Stimulated activated CD8-positive, alpha-beta memory T cell treated with anti-CD3 and anti-CD28 coated beads, Interleukin-12 subunit alpha, Interleukin-12 subunit beta, amount 100 ng/mL, for 4 hours (primary cell): ENCODE results near the gene PLCD1.
A peak's percentile ranks its signal among the peaks of the same experiment; 100 is the strongest.

Experiments used
- DNase-seq: peaks from one replicate; pipeline ENCODE4 v3.0.0-alpha.2; 2020; ENCODE audit warnings: low read depth

The PLCD1 gene

DNA sequence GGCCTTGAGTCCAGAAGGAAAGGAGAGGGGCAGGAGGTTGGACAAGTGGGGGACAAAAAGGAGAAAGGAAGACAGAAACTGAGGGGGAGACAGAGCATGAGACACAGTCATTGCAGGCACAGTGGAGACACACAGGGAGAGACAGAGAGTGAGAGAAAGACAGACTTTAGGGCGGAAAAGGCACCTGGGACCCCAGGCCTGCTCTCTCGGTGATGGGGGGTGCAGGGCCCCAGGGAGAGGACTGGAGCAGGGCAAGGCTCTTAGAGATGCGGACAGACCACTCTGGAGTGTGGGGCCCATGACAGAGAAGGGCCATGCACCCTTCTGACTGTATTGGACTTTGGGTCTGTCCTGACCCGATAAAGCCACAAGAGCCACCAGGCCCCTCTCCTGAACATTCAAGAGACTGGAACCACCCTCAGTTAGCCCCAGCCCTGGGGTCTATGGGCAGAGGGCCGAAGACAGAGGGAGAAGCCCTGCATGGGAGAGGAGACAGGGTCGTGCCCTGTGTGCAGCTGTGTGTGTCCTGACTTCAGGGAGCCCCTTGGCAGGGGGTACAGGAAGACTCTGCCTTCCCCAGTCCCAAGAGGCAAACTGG is 12.5 kb downstream of the PLCD1 start:
- no peak for DNase-seq

- DNase-seq = no peak
These were observed 13.0 kb downstream of the PLCD1 start for GRCh38 chr3:38016410-38016809.

- DNase-seq = no peak
These were observed 13.5 kb downstream of the PLCD1 start for GRCh38 chr3:38015984-38016383.

DNA sequence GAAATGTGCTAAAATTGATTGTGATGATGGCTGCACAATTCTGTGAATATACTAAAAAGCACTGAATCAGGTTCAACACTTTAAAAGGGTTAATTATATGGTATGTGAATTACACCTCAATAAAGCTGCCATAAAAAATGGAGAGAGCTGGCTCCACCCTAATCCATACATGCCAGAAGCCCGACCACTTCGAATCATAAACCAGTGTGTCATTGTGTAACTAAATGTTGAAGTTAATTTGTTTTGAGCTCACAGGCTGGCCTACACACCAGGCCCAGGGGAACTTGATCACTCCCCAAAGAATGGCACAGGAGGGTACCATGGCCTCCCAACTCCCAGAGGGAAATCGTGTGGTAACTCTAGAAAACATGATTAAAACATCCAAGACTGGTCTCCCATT is 14.0 kb downstream of the PLCD1 start:
- DNase-seq = no peak

DNA sequence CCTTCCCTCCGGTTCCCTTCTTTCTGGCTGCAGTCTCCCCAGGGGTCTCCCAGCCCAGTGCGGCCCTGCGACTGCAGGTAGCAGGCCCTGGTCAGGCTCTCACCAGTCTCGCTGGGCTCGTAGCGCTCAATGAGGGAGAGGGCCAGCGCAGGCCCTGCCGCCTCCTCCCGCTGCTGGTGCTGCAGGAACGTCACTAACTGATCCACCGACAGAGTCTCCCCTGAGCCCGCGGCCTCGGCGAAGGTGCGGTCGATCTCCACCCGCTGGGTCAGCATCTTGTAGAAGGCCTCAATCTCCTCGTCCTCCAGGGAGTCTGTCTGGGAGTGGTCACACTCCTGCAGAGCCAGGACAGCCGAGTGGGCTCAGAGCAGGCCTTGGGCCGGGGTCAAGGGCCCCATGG is 18.3 kb downstream of the PLCD1 start:
- no peak for DNase-seq

DNA sequence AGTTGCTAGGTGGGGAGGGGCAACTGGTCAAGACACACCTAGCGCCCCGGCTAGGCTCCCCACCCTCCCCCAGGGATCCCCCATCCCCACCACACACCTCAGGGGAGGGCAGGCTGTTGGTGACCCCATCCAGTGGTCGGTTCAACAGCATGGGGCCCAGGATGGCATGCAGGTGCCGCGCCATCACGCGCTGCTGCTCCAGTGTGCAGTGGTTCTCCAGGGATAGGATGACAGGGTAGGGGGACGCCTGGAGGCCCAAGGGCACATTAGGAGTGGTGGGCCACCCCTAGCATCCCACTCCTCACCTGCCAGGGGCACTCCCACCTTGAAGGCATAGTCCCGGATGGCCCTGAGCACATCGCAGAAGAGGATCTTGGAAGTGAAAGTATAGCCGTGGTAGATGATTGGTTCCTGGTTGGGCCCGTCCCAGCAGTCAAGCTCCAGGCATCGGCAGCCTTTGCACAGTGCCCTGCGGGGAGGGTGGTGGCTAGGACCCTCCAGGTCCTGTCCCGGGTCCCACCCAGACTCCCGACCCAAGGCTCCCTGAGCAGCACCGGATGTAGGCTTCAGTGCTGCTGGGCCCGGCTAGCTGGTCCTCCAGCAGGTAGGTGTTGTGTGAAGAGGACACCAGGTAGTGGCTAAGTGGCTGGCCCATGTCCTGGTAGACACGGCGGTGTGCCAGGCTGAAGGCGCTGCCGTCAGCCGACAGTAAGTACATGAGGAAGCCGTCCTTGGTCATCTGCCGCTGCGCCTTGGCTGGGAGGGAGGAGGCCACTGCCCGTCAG is 19.4 kb downstream of the PLCD1 start:
- no peak for DNase-seq

DNA sequence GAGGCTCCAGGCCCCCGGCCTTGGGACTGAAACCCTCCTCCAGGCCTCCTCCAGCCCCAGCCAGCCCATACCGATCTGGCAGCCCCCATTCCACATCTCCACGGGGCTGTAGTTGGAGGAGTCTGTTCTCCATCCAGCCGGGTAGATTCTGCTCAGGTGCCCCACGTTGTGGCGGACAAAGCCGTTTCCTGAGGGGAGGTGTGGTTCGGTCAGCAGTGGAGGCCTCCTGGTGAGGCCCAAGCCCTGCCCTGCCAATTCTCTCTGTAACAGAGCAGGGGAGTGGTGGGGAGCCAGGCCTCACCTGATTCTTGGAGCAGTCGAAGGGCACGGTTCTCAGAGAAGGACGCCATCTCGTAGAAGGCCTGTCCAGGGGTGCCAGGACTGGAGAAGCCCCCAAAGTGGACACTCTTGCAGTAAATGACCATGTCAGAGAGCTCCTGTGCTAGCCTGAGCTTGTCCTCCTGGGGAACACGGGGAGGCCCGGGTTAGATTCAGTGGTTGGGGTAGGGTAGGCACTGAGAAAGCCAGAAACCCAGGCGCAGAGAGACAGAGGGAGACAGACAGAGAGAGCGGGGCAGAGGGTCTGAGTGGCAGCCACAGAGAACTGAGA is 20.4 kb downstream of the PLCD1 start:
- DNase-seq = no peak

DNA sequence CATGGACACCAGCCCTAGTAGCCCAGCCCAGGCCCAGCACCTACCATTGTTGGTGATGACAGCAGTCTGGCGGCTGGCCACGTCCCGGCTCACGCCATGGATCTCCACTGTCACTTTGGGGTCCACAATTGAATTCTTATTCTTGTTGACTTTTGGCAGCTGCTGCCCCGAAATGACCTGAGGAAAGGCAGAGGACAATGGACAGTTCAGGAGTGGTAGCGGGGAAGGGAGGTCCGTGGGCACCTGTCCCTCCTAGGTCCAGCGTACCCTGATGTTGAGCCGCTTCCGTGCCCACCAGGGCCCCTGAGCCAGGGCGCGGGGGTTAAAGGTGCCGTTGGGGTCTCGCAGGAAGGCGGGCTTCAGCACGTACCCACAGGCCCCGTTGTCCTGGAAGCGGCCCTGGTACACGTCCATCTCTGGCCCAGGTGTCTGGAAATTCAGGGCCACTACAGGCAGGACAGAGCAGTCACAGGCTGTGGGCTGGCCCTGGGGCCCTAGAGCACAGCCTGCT is 21.2 kb downstream of the PLCD1 start:
- DNase-seq = no peak

- no peak for DNase-seq
These were observed 21.7 kb downstream of the PLCD1 start for GRCh38 chr3:38007754-38008090.

- DNase-seq = no peak
These were observed 22.9 kb downstream of the PLCD1 start for GRCh38 chr3:38006445-38006995.

DNA sequence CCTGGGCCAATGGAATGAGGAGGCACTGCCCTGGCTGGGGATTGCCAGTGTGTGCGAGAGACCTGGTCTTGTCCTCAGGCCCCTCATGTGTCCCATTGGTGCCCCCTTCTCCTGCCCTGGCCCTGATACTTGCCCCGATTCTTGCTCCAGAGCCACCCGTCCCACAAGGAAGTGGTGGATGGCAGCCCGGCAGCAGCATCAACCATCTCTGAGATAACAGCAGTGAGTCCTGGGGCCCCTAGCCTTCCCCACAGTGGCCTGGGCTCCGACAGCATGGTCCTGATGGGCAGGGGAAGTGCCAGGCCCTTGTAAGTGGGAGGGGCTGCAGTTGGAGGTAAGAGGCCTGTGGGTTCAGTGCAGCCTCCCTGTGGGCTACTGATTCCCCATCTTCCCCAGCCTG is 23.4 kb downstream of the PLCD1 start:
- no peak for DNase-seq

GRCh38 chr3:38005076-38006020 is 24.1 kb downstream of the PLCD1 start:
- no peak for DNase-seq

GRCh38 chr3:38004415-38005075 is 24.9 kb downstream of the PLCD1 start:
- DNase-seq = peak; percentile 29

GRCh38 chr3:38003817-38004414 is 25.5 kb downstream of the PLCD1 start:
- DNase-seq = no peak

GRCh38 chr3:38003371-38003816 is 26.0 kb downstream of the PLCD1 start:
- DNase-seq = peak; percentile 24

GRCh38 chr3:38002940-38003339 is 26.5 kb downstream of the PLCD1 start:
- no peak for DNase-seq

- no peak for DNase-seq
These were observed 27.1 kb downstream of the PLCD1 start for GRCh38 chr3:38002291-38002876.

GRCh38 chr3:38001456-38002081 is 27.9 kb downstream of the PLCD1 start:
- no peak for DNase-seq

GRCh38 chr3:38000965-38001455 is 28.4 kb downstream of the PLCD1 start:
- no peak for DNase-seq
